Stimulated activated CD4-positive, alpha-beta T cell treated with anti-CD3 and anti-CD28 coated beads, TNF-alpha, amount 100 ng/mL, for 48 hours (primary cell): ENCODE results near the gene GNAS.
"Not testable (repeated sequence)": the region's sequence is repeated elsewhere in the genome, so short reads cannot be mapped to it uniquely, and the experiment has no call there.

Experiments used
- DNase-seq, 3 donors: peaks; one replicate each; pipeline ENCODE4 v3.0.0-alpha.2; 2020; ENCODE audit warnings: low read depth in 3 of 3

Gene GNAS

DNA sequence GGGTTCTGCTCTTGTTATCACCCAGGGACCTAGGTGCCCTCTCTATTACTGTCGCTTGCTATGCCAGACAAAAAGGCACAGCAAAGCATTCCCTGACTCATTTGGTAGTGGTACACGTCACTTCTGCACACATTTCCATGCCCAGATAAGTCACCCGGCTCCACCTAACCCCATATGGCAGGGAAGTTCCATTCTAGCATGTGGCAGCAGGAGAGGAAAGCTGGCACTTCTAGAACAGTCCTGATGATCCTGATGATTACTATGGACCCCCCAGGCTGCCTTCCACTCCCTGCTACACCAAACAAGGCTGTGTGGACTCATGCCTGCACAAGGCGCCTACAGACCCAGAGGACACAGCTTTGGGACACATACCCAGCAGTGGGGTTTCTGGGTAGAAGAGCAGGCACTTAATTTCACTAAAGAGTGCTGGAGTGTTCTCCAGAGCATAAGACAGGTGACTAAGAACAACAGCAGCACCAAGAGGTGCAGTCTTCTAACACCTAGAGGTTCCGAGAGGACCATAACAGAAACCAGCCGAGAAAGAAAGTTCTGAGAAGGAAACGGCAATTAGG lies 75.1 kb downstream of the GNAS start:
- DNase-seq, result no peak

DNA sequence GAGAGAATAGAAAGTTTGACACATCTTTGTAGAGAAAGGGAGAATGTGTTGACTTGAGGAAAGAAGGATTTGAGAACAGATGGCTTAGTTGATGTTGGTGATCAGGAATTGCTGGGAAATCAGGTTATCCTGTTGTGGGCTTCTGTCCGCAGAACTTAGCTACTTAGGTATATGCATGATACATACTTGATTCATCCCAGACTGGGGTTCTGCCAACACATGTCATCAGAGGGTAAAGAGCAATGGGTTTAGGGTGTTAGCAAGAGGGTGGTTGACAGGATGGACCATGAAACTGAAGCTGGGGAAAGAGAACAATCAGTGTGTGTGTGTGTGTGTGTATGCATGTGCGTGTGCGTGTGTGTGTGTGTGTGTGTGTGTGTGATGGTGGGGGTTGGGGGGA lies 78.0 kb downstream of the GNAS start:
- DNase-seq, result no peak

DNA sequence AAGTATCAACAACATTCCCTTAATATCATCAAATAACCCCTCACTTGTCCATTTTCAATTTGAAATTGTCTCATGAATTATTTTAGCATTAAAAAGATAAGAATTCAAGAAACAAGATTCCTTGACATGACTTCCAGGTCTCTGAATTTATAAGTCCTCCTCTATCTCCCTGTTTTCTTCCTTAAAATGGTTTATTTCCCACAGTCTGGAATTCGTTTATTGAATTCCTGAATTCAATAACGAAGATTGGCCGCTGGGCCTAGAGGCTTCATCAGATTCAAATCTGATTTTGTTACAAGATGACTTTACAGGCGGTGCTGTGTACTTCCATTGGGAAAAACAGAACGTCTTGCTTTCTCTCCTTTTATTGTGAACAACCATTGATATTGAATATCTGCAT lies 79.7 kb downstream of the GNAS start:
- no peak for DNase-seq

DNA sequence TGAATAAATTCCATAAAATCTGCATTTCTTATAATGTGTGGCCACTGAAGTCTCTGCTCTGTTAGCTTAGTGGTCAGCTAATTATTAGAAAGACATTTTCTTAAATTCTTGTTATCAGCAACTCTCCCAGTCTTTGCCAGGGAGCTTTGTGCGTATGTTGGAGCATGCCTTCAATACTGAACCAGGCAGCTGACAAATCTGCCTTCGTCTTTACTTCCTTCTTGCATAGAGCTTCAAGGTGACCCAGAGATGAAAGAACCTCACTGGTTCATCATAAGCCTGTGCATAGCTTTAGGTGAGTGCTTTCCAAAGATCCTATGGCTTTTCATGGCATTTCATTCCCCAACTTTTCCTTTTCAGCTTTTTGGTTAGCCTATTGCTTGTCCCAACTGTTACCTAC lies 85.6 kb downstream of the GNAS start:
- DNase-seq, result no peak

DNA sequence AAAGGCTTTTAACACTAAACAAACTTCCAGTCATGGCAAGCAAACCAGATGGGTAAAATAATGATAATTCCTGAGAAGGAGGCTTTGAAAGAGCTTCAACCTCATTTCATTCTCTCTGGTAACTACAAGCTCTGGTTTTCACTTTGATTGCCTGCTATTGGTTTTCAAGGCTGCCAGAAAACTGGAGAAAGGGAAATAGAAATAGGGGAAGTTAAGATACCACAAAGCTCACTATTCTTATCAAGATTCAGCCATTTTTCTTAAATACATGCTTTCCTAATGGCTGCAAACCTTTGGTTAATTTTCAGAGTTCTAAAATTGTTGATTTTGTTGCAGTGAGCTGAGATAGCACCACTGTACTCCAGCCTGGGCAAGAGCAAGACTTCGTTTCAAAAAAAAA lies 86.0 kb downstream of the GNAS start:
- no peak for DNase-seq

DNA sequence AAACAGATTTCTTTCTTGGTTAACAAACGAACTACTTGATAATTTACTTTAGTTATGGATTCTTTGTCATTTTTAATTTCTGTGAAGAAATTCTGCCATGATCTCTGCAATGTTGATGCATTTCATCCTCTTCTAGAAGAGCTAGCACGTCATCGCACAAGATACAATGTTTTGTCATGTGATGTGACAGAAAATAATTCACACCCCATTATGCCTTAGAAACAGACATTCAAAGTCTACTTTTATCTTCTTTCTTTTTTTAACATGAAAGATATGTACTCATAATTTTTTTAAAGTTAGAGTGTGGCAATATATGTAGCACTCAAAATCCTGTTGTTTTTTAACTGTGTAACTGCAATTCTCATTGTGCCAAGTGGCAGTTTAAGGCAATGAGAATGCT lies 89.0 kb downstream of the GNAS start:
- DNase-seq, result no peak

DNA sequence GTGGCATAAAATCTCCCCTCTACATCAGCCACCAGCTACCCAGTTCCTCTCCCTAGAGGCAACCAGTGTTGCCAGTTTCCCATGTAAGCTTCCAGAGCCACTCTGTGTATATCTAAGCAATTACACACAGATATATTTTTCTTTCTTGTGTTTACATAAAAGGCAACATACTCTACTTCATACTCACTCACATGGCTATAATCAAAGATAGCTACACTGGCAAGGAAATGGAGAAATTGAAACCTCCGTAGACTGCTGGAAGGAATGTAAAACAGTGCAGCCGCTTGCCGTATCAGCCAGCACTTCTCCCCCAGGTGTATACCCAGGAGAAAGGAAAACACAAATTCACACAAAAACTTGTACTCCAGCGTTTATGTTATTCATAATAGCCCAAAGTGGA lies 90.0 kb downstream of the GNAS start:
- DNase-seq, result no peak

DNA sequence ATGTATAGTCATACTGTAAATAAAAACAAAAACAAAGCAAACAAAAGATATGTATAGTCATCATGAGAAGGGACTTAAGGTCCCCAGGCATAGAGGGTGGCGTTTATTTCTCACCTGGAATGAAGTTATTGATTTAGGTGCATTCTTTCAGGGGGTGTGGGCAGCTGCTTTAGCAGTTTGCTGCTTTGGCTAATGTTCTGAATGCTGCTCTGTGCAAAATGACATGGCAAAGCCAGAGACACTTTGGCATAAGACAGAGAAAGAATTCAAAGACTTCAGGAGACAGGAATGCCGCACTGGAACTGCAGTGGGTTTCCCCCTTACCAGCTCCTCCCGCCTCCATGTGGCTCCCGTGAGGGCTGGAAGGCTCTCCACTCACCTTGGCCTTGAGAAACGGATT lies 92.1 kb downstream of the GNAS start:
- DNase-seq, result no peak

DNA sequence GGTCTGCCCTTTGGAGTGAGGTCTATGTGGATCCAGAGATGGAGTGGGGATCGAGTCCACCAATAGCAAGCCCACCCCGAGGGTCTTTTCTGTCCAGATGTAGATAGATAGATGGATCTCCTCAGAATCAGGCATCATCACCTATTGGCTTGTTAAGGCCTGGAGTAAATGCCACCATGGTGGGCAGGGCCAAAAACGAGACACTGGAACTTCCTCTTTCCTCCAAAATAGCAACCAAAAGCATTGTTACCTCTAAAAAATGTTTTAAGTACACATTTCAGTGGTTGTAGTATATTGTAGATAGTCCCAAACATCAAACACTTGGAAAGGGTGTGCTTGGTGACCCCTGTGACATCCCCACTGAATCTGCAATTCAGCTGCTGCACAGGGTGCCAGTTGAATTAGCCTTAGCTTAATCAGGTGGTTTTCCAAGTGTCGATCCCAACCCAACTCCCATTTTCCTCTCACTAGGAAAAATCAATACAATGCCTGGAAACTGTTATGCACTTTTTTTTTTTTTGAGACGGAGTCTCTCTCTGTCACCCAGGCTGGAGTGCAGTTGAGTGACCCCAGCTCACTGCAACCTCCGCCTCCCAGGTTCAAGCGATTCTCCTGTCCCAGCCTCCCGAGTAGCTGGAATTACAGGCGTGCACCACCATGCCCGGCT lies 93.6 kb downstream of the GNAS start:
- no peak for DNase-seq

DNA sequence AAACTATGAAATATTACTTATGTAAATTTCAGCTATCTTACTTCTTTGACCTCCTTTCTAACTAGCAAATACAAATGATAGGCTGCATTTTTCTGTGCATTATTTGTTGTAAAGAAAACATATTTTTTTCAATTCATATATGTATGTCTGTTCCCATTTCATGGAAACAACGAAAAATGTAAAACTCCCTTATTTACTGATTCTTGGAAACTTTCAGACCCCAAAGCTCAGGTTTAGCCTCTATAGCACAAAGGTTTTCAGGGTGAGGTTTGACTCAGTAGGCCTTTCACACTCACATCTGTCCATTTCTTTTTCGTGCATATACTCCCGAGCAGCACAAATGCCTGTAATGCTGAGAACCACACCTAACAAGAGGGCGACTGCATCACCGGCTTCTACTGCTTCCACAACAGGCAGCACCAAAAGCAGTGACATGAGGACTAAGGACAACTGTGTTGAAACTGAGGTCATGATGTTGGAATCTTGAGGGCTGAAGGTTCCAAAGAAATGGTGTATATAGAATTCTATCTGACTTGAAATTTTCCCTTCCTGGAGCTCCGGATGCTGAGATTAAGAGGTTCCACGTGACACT lies 95.4 kb downstream of the GNAS start:
- not testable (repeated sequence) for DNase-seq

DNA sequence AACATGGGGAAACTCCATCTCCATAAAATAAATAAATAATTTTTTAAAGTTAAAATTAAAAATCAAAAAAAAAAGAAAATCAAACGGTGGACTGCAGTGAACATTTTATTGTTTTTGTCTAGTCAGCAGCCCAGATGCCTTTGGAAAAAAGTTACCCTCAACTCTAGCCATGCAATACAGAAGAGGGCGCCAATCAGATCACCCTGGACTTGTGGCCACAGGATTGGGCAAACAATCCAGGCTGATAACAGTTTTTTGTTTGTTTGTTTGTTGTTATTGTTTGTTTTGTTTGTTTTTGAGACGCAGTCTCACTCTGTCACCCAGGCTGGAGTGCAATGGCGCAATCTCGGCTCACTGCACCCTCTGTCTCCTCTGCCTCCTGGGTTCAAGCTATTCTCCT lies 98.1 kb downstream of the GNAS start:
- DNase-seq, result no peak

DNA sequence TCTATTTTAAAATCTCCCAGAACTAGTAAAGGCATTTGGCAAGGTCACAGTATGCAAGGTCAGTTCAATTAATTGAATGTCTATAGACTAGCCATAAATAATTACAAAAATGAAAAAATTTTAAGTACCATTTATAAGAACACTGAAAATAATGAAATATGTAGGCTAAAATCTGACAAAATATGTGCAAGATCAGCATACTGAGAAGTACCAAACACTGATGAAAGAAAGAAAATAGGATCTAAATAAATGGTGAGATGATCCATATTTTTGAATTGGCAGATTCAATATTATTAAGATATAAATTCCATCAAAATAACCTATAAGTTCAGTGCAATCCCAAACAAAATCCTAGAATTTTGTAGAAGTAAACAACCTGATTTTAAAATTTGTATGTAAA lies 100.5 kb downstream of the GNAS start:
- DNase-seq, result no peak

DNA sequence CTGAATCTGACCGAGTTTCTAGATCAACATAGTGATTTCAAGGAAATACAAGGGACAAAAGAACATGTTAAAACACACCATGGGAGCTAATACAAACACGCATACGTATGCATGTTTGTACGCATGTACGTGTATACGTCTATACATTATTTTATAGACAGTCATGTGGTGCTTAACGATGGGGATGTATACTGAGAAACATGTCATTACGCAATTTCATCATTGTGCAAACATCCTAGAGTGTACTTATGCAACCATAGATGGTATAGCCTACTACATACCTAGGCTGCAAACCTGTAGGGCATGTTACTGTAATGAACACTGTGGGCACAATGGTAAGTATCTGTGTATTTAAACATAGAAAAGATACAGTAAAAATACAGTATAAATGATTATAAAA lies 103.6 kb downstream of the GNAS start:
- no peak for DNase-seq

DNA sequence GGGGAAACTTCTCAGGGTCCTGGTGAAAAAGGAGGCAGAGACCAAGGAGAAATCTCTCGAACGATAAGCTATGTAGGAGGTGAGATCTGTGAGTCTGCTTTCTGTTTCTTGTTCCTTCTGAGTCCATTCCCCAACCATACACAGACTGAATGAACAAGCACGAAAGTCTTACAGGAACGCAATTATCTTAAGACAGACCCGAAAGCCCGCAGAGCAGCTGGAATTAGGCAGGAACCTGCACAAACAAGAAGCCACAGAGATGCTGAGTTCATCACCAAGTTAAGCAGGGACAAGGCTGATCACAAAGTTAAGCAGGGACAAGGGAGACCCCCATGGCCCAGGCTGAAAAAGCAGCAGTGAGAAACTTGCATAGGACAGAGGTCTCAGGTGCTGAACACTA lies 107.1 kb downstream of the GNAS start:
- DNase-seq, result no peak
